Astrocyte of the cerebellum (primary cell): Measurements from ENCODE around the gene ARHGAP45.

ENCODE experiments used
- DNase-seq: peaks from one replicate; pipeline ENCODE4 v3.0.0-alpha.2; 2011; ENCODE audit warnings: low read depth
- H3K4me3 ChIP-seq: 2 replicates; pipeline ENCODE4 v1.5.1; 2011; ENCODE audit warnings: mild to moderate bottlenecking, low read depth, low read length, moderate library complexity
- CTCF ChIP-seq: IDR thresholded peaks from 2 replicates; pipeline ENCODE4 v1.5.1; 2012; ENCODE audit warnings: low read length, low read depth, moderate library complexity, mild to moderate bottlenecking; ENCODE audit errors: missing control alignments
- in situ Hi-C: cut with HindIII; loops from 2 replicates; pipeline ENCODE4 v1.10.0; 2017; ENCODE audit warnings: low sequenced_read_pairs

Gene ARHGAP45

DNA sequence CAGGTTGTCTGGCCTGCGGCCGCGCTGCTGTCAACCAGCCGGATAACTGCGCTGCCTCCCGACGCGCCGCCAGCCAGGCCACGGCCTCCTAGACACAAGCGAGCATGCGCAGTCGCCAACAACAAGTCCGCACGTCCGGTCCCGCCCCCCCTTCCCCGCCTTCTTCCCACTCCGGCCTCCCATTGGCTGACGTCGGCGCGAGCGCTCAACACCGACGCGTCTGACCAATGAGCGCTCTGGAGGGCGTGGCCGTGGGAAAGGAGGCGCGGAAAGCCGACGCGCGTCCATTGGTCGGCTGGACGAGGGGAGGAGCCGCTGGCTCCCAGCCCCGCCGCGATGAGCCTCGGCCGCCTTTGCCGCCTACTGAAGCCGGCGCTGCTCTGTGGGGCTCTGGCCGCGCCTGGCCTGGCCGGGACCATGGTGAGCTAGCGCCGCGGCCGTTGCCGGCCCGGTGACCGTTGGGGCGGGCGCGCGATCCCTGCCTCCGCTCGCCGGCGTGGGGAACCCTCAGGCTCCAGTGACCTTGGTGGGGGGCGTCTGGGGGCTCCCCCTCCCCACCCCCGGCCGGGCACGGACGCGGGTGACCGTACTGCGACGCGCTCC is 36.8 kb downstream of the ARHGAP45 start, which contains the start of gene GPX4:
GPX4 (plus strand) TSS at position 287 of the 603 bp plus-strand sequence; CDS start at position 337, 50 bp downstream.
- no peak for TF ChIP-seq CTCF
- peak; percentile 99 for DNase-seq
- peak within 1 kb of the TSS; percentile 64 for H3K4me3 ChIP-seq
- in situ Hi-C loops = no loop called here

DNA sequence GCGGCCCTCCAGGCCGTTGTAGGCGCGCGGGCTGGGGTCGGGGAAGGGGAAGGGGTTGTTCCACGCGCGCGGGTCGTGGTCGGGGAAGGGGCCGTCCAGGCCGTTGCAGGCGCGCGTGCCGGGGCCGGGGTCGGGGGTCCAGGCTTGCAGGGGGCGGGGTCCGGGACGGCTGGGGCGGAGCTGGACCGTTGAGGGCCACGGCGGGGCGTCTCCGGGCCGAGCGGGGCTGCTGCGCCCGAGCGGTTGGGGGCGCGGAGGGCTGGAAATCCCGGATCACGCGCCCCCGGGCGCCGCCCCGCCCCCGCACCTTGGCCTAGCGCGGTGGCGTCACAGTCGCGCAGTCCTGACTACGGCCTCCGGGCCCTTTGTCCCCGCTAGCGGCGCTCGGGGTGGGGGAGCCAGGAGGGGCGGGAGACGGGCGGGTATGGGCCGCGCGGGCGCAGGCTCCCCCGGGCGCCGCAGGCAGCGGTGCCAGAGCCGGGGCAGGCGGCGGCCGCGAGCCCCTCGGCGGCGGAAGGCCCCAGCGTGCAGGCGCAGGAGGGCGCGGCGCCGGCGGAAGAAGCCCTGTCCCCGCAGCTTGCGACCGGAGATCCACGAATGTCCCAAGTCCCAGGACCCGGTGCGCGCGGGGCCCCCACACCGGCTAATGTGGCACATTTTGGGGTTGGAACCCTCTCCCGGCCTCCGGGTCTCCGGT is 37.5 kb downstream of the ARHGAP45 start:
- H3K4me3 ChIP-seq = peak overlapping the region; percentile 64
- TF ChIP-seq CTCF = no peak
- in situ Hi-C loops = no loop called here
- no peak for DNase-seq

DNA sequence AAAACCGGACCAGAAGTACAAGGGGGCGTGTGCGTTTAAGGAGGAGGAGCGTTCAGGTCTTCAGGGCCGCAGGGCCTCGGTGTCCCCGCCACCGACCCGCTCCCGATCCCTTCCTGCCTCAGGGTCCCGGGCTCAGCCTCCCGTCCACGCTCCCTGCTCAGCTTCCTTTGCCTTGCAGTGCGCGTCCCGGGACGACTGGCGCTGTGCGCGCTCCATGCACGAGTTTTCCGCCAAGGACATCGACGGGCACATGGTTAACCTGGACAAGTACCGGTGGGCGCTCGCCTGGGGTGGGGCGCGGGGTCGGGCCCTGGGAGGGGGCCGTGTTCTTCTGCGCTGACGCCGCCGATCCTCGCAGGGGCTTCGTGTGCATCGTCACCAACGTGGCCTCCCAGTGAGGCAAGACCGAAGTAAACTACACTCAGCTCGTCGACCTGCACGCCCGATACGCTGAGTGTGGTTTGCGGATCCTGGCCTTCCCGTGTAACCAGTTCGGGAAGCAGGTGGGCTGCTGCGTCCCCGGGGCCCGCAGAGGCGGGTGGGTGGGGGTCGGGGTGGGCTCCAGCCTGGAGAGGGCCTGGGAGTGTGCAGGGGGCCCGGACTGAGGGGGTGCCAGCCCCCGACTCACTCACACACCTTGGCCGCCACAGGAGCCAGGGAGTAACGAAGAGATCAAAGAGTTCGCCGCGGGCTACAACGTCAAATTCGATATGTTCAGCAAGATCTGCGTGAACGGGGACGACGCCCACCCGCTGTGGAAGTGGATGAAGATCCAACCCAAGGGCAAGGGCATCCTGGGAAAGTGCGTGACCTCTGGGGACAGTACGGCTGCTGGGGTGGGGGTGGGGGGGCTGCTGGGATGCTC is 38.3 kb downstream of the ARHGAP45 start:
- no peak for TF ChIP-seq CTCF
- H3K4me3 ChIP-seq = peak overlapping the region; percentile 64
- in situ Hi-C loops = no loop called here
- DNase-seq = no peak

- TF ChIP-seq CTCF = peak; percentile 3
- no peak for DNase-seq
- in situ Hi-C loops = no loop called here
- H3K4me3 ChIP-seq = no peak overlapping the region
These were observed 39.2 kb downstream of the ARHGAP45 start for GRCh38 chr19:1105873-1106840.

DNA sequence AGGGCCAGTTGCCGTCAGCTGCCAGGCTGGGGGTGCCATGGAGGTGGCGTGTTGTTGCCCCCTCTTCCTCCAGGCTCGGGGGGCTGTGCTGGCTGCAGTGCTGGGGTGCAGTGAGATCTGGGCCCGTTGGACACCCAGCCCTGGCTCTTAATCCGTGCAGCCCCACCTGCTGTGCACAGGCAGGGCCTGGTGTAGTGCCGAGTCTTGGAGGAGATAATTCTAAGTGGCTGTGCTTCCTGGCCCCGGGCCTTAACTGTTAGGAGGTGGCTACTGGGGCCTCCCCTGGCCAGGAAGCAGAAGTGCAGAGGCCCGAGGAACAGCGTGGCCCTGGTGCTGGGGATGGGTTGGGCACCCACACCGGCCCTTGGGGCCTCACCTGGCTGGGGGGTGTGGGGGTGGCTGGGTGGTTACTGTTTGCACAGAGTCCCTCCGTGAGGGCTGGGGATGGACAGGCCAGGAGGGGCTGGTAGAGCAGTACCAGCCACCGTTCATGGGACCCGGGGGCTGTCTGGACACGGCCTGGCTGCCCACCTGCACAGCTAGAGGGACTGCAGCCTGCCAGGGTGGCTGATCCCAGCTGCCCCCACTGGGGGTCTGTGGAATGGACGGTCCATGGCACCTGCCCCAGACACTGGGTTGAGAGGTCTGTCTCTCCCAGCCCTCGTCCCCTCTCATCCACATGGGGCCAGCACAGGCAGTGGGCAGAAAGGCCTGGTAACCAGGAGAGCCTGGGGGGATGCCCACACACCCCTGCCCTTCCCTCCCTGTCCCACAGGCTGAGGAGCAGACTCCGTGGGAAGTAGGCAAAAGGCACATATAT is 40.1 kb downstream of the ARHGAP45 start:
- no peak overlapping the region for H3K4me3 ChIP-seq
- no peak for DNase-seq
- no peak for TF ChIP-seq CTCF
- in situ Hi-C loops = no loop called here
